Stimulated activated naive CD8-positive, alpha-beta T cell treated with anti-CD3 and anti-CD28 coated beads, Interleukin-15, amount 100 ng/mL, for 72 hours (primary cell): ENCODE measurements around the gene SASS6.
"Not testable (repeated sequence)": the region's sequence is repeated elsewhere in the genome, so short reads cannot be mapped to it uniquely, and the experiment has no call there.

Experiments used
- ATAC-seq: fragments of 150-1000 bp; cut with Tn5 transposase; 2 replicates; pipeline ENCODE4 v1.10.0; 2021; ENCODE audit warnings: mild to moderate bottlenecking, moderate library complexity
- DNase-seq, 2 donors: peaks; one replicate each; pipeline ENCODE4 v3.0.0; 2021 to 2022
- H3K27ac Mint-ChIP-seq, 2 donors: one replicate each; pipeline ENCODE4 v1.8.0; 2022; ENCODE audit warnings: mild to moderate bottlenecking in 2 of 2, mixed read lengths in 2 of 2, moderate library complexity in 2 of 2
- H3K27me3 Mint-ChIP-seq: one replicate; pipeline ENCODE4 v1.8.0; 2022; ENCODE audit warnings: mixed read lengths
- H3K4me1 Mint-ChIP-seq: one replicate; pipeline ENCODE4 v1.8.0; 2022; ENCODE audit warnings: mild to moderate bottlenecking, mixed read lengths
- H3K4me3 Mint-ChIP-seq, 2 donors: one replicate each; pipeline ENCODE4 v1.8.0; 2022; ENCODE audit warnings: mild to moderate bottlenecking in 2 of 2, mixed read lengths in 2 of 2, moderate library complexity in 1 of 2
- H3K9me3 Mint-ChIP-seq, 2 donors: one replicate each; pipeline ENCODE4 v1.8.0; 2022; ENCODE audit warnings: mixed read lengths in 2 of 2

Gene SASS6

GRCh38 chr1:100074604-100075395 lies 57.9 kb downstream of the SASS6 start:
- Mint-ChIP-seq H3K27me3 (no peaks in the 10 kb centered on the region), H3K4me3 (no peak overlapping the region), H3K27ac (peak overlapping the region; percentile 35 to 61), H3K4me1 (peaks cover 16% of the 10 kb centered on the region), H3K9me3 (no peaks in the 10 kb centered on the region)
- ATAC-seq (no peak), DNase-seq (no peak)

- DNase-seq = no peak
- no peak overlapping the region for H3K4me3 Mint-ChIP-seq
- no peak overlapping the region for H3K27ac Mint-ChIP-seq
- ATAC-seq = no peak
- peaks cover 17% of the 10 kb centered on the region for H3K4me1 Mint-ChIP-seq
- H3K9me3 Mint-ChIP-seq = no peaks in the 10 kb centered on the region
- no peaks in the 10 kb centered on the region for H3K27me3 Mint-ChIP-seq
Measured at GRCh38 chr1:100073531-100073930, 59.2 kb downstream of the SASS6 start.

GRCh38 chr1:100070201-100070939 lies 62.4 kb downstream of the SASS6 start:
- H3K4me1 Mint-ChIP-seq = peaks cover 18% of the 10 kb centered on the region
- H3K27ac Mint-ChIP-seq = peak overlapping the region; percentile 7 to 40
- no peaks in the 10 kb centered on the region for H3K9me3 Mint-ChIP-seq
- no peak overlapping the region for H3K4me3 Mint-ChIP-seq
- H3K27me3 Mint-ChIP-seq = no peaks in the 10 kb centered on the region
- DNase-seq (no peak), ATAC-seq (no peak)

GRCh38 chr1:100065969-100066227 lies 66.8 kb downstream of the SASS6 start:
- Mint-ChIP-seq H3K9me3 (no peaks in the 10 kb centered on the region), H3K4me1 (peaks cover 31% of the 10 kb centered on the region), H3K27ac (peak overlapping the region; percentile 82 to 84), H3K27me3 (no peaks in the 10 kb centered on the region), H3K4me3 (peak overlapping the region in 1 of 2 donors; percentile 7)
- ATAC-seq = no peak
- no peak for DNase-seq

GRCh38 chr1:100065183-100065968 lies 67.4 kb downstream of the SASS6 start:
- Mint-ChIP-seq H3K4me3 (peak overlapping the region in 1 of 2 donors; percentile 7), H3K27me3 (no peaks in the 10 kb centered on the region), H3K27ac (peak overlapping the region; percentile 82 to 84), H3K9me3 (no peaks in the 10 kb centered on the region), H3K4me1 (peaks cover 25% of the 10 kb centered on the region)
- ATAC-seq (no peak), DNase-seq (no peak)

GRCh38 chr1:100061681-100062080 lies 71.0 kb downstream of the SASS6 start:
- Mint-ChIP-seq H3K4me1 (peaks cover 21% of the 10 kb centered on the region), H3K9me3 (no peaks in the 10 kb centered on the region), H3K4me3 (no peak overlapping the region), H3K27me3 (no peaks in the 10 kb centered on the region), H3K27ac (no peak overlapping the region)
- DNase-seq (no peak), ATAC-seq (no peak)

- DNase-seq = no peak
- Mint-ChIP-seq H3K27me3 (no peaks in the 10 kb centered on the region), H3K9me3 (no peaks in the 10 kb centered on the region), H3K4me1 (peaks cover 30% of the 10 kb centered on the region), H3K4me3 (no peak overlapping the region), H3K27ac (no peak overlapping the region)
- ATAC-seq = no peak
Measured at GRCh38 chr1:100053727-100054126, 79.0 kb downstream of the SASS6 start.

GRCh38 chr1:100053119-100053518 lies 79.6 kb downstream of the SASS6 start:
- Mint-ChIP-seq H3K27me3 (no peaks in the 10 kb centered on the region), H3K9me3 (no peaks in the 10 kb centered on the region), H3K4me3 (no peak overlapping the region), H3K4me1 (peaks cover 36% of the 10 kb centered on the region), H3K27ac (no peak overlapping the region)
- ATAC-seq = no peak
- DNase-seq = no peak

- DNase-seq (no peak), ATAC-seq (no peak)
- H3K4me1 Mint-ChIP-seq = peaks cover 44% of the 10 kb centered on the region
- H3K27me3 Mint-ChIP-seq = no peaks in the 10 kb centered on the region
- no peak overlapping the region for H3K4me3 Mint-ChIP-seq
- H3K27ac Mint-ChIP-seq = no peak overlapping the region
- H3K9me3 Mint-ChIP-seq = no peaks in the 10 kb centered on the region
Measured at GRCh38 chr1:100051893-100052292, 80.8 kb downstream of the SASS6 start.

GRCh38 chr1:100051401-100051800 lies 81.3 kb downstream of the SASS6 start:
- ATAC-seq (no peak), DNase-seq (no peak)
- Mint-ChIP-seq H3K9me3 (no peaks in the 10 kb centered on the region), H3K27me3 (no peaks in the 10 kb centered on the region), H3K4me3 (no peak overlapping the region), H3K27ac (no peak overlapping the region), H3K4me1 (peaks cover 44% of the 10 kb centered on the region)

GRCh38 chr1:100050139-100050538 lies 82.6 kb downstream of the SASS6 start:
- no peaks in the 10 kb centered on the region for H3K9me3 Mint-ChIP-seq
- no peak for ATAC-seq
- H3K4me1 Mint-ChIP-seq = peaks cover 49% of the 10 kb centered on the region
- peak overlapping the region; percentile 57 to 84 for H3K27ac Mint-ChIP-seq
- no peak for DNase-seq
- H3K27me3 Mint-ChIP-seq = no peaks in the 10 kb centered on the region
- peak overlapping the region; percentile 38 to 46 for H3K4me3 Mint-ChIP-seq

GRCh38 chr1:100047235-100047708 lies 85.5 kb downstream of the SASS6 start:
- ATAC-seq = not testable (repeated sequence)
- Mint-ChIP-seq H3K4me3 (peak overlapping the region; percentile 76 to 82), H3K27ac (peak overlapping the region in 1 of 2 donors; percentile 91)

GRCh38 chr1:100045206-100045605 lies 87.5 kb downstream of the SASS6 start:
- ATAC-seq (no peak), DNase-seq (no peak)
- Mint-ChIP-seq H3K4me1 (peaks cover 94% of the 10 kb centered on the region), H3K4me3 (no peak overlapping the region), H3K27me3 (no peaks in the 10 kb centered on the region), H3K9me3 (peaks cover 0 to 9% of the 10 kb centered on the region in 2 donors), H3K27ac (no peak overlapping the region)

More at GRCh38 chr1:100047235-100047708, 85.5 kb downstream of the SASS6 start:
- peaks cover 77% of the 10 kb centered on the region for H3K4me1 Mint-ChIP-seq
- not testable (repeated sequence) for H3K27me3 Mint-ChIP-seq, DNase-seq, H3K9me3 Mint-ChIP-seq

GRCh38 chr1:100039591-100039990 lies 93.1 kb downstream of the SASS6 start:
- Mint-ChIP-seq H3K27me3 (no peaks in the 10 kb centered on the region), H3K9me3 (peaks cover 0 to 5% of the 10 kb centered on the region in 2 donors), H3K4me3 (peak overlapping the region; percentile 91), H3K4me1 (peaks cover 63% of the 10 kb centered on the region), H3K27ac (peak overlapping the region; percentile 98 to 99)
- DNase-seq (no peak), ATAC-seq (no peak)

- Mint-ChIP-seq H3K4me1 (peaks cover 56% of the 10 kb centered on the region), H3K9me3 (no peaks in the 10 kb centered on the region), H3K27ac (peak overlapping the region; percentile 98 to 99), H3K4me3 (peak overlapping the region; percentile 91), H3K27me3 (no peaks in the 10 kb centered on the region)
- ATAC-seq (peak; percentile 87), DNase-seq (peak; percentile 77 to 93)
Measured at GRCh38 chr1:100038660-100039287, 94.0 kb downstream of the SASS6 start.
